ENCODE results near the gene TLCD3A.

DNA sequence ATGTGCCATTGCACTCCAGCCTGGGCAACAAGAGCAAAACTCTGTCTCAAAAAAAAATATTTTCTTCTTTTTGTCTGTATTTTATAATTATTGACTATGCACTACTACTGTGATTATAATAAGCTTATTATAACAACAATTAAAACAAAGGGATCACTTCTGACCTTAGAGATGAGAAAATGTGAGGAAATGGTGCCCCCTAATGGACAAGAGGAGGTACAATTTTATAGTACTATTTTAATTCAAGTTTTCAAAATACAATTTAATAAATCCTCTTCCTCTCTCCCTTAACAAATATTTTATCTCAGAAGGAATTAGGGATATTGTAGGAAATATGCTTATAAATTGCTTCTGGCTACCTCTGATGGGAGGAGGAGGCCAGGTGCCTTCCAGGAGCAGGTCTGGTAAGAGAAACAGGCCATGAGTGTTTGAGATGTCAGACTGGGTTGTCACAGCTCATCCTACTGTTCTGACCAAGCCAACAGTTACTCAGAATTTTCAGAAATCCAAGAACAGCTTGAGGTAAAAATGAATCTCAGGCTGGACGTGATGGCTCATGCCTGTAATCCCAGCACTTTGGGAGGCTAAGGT is 31.8 kb upstream of the TLCD3A start:
- TF ChIP-seq, protein P1, sequence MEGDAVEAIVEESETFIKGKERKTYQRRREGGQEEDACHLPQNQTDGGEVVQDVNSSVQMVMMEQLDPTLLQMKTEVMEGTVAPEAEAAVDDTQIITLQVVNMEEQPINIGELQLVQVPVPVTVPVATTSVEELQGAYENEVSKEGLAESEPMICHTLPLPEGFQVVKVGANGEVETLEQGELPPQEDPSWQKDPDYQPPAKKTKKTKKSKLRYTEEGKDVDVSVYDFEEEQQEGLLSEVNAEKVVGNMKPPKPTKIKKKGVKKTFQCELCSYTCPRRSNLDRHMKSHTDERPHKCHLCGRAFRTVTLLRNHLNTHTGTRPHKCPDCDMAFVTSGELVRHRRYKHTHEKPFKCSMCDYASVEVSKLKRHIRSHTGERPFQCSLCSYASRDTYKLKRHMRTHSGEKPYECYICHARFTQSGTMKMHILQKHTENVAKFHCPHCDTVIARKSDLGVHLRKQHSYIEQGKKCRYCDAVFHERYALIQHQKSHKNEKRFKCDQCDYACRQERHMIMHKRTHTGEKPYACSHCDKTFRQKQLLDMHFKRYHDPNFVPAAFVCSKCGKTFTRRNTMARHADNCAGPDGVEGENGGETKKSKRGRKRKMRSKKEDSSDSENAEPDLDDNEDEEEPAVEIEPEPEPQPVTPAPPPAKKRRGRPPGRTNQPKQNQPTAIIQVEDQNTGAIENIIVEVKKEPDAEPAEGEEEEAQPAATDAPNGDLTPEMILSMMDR (IDR thresholded peaks at IDR 0.05): peak; percentile 83
- TF ChIP-seq EZH2 (IDR thresholded peaks at IDR 0.05; ENCODE audit: borderline replicate concordance, insufficient read depth, low read depth, low read length, poor library complexity, severe bottlenecking): no peak

All from B cell (primary cell).